Measurements from ENCODE around the gene KDF1.

Gene KDF1

DNA sequence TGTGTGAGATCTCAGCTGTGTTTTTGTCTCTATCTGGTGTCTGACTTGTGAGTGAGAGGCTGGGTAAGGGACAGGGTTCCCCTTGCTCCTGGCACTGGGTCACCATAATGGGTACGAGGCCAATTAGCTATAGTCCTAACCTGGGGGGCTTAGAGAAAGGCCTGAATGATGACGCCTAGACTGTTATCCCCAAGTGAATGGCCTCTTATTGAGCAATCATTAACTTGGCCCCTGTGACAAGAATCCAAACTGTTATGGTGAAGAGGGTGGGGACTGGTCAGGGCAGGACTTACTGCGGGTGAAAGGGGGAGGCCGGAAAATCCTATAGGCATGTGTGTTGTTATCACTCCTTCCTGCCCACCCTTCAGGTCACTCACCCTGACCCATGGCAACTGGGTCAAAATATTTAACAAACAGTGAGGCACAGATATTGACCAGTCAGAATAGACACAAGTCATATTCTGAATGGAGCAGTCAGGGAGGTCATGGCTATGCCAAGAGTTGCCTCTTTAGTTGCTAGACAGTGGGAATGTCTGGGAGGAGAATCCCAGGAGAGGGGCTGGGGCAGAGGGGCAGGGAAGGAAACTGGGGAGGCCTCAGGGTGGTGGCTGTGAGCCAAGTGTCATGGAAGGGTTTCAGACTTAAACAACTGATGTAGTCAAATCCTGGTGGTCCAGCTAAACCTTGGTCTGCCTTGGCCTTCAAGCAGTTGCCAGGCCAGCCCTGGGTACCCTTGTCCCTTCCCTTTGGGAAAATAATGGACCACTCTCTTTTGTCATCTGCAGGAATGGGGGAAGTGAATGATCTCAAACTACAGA, 49.7 kb downstream of the KDF1 start:
- Histone ChIP-seq H3K27ac (ENCODE audit: low read depth, low read length) (no peak overlapping the region), H3K4me1 (ENCODE audit: insufficient read depth, low read length) (no peaks in the 10 kb centered on the region), H3K36me3 (ENCODE audit: insufficient read depth, low read length) (no peaks in the 10 kb centered on the region), H3K9me3 (ENCODE audit: low read length) (no peaks in the 10 kb centered on the region), H3K9ac (ENCODE audit: low read length) (no peak overlapping the region), H3K27me3 (ENCODE audit: control insufficient read depth in 1 of 2, insufficient read depth in 2 of 2, low read length in 2 of 2) (no peaks in the 10 kb centered on the region), H3K4me3 (ENCODE audit: low read depth in 1 of 2, low read length in 2 of 2) (no peak overlapping the region)

DNA sequence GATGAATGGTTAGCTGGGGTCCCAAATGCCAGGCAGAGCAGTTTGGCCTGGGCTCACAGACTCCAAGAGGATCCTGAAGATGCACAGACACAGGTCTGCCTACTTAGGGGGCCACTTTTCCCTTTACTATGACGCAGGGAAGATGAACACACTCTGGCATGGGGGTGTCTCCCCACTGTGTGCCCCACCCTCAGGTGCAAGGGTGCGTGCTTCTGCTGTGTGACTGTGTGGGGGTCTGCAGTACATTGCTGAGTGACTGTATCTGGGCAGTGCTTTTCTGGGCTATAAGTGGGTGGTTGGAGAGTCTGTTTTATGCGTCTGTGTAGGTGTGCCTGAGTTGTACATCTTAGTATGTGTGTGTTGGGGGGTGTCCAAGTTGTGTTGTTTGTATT, 50.3 kb downstream of the KDF1 start:
- Histone ChIP-seq H3K27ac (ENCODE audit: low read depth, low read length) (no peak overlapping the region), H3K27me3 (ENCODE audit: control insufficient read depth in 1 of 2, insufficient read depth in 2 of 2, low read length in 2 of 2) (no peaks in the 10 kb centered on the region), H3K9me3 (ENCODE audit: low read length) (no peaks in the 10 kb centered on the region), H3K36me3 (ENCODE audit: insufficient read depth, low read length) (no peaks in the 10 kb centered on the region), H3K4me1 (ENCODE audit: insufficient read depth, low read length) (no peaks in the 10 kb centered on the region), H3K4me3 (ENCODE audit: low read depth in 1 of 2, low read length in 2 of 2) (no peak overlapping the region), H3K9ac (ENCODE audit: low read length) (no peak overlapping the region)

GRCh38 chr1:26907071-26907917, 53.0 kb downstream of the KDF1 start:
- Histone ChIP-seq H3K9ac (ENCODE audit: low read length) (no peak overlapping the region), H3K36me3 (ENCODE audit: insufficient read depth, low read length) (no peaks in the 10 kb centered on the region), H3K4me3 (ENCODE audit: low read depth in 1 of 2, low read length in 2 of 2) (no peak overlapping the region), H3K27ac (ENCODE audit: low read depth, low read length) (no peak overlapping the region), H3K9me3 (ENCODE audit: low read length) (no peaks in the 10 kb centered on the region), H3K4me1 (ENCODE audit: insufficient read depth, low read length) (no peaks in the 10 kb centered on the region), H3K27me3 (ENCODE audit: control insufficient read depth in 1 of 2, insufficient read depth in 2 of 2, low read length in 2 of 2) (no peaks in the 10 kb centered on the region)

DNA sequence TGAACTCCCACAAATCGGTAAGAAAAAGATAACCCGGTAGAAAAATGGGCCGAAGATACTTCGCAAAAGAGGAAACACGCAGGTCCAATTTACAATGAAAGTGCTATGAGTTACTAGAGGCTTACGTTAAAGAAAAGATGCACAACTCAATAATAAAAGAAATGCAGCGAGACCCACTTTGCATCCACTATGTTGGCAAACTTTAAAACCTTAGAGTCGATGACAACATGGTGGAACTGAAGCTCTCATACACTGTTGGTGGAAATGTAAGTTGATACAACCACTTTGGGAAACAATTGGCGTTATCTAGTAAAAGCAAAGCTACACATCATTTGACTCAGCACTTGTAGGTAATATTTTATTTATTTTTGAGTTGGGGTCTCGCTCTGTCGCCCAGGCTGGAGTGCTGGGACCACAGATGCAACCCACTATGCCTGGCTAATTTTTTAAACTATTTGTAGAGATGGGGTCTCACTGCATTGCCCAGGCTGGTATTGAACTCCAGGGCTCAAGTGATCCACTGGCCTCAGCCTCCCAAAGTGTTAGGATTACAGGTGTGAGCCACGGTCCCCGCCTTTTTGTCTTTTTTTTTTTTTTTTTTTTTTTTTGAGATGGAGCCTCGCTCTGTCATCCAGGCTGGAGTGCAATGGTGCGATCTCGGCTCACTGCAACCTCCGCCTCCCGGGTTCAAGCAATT, 59.3 kb downstream of the KDF1 start:
- peaks cover 12% of the 10 kb centered on the region for H3K36me3 ChIP-seq (ENCODE audit: insufficient read depth, low read length)
- H3K4me3 ChIP-seq (ENCODE audit: low read depth in 1 of 2, low read length in 2 of 2) = peak overlapping the region; percentile 98 to 99
- H3K9me3 ChIP-seq (ENCODE audit: low read length) = no peaks in the 10 kb centered on the region
- peaks cover 19% of the 10 kb centered on the region for H3K4me1 ChIP-seq (ENCODE audit: insufficient read depth, low read length)
- peak overlapping the region; percentile 87 for H3K9ac ChIP-seq (ENCODE audit: low read length)
- H3K27ac ChIP-seq (ENCODE audit: low read depth, low read length) = peak overlapping the region; percentile 89
- no peaks in the 10 kb centered on the region for H3K27me3 ChIP-seq (ENCODE audit: control insufficient read depth in 1 of 2, insufficient read depth in 2 of 2, low read length in 2 of 2)

GRCh38 chr1:26900001-26900814, 60.1 kb downstream of the KDF1 start, which contains the start of gene GPATCH3:
TSS of gene GPATCH3 (minus strand) at chr1:26900467. CDS start at chr1:26900442, 25 bp downstream.
- Histone ChIP-seq H3K9me3 (ENCODE audit: low read length) (no peaks in the 10 kb centered on the region), H3K4me3 (ENCODE audit: low read depth in 1 of 2, low read length in 2 of 2) (peak within 1 kb of the TSS; percentile 98 to 99), H3K27ac (ENCODE audit: low read depth, low read length) (peak within 1 kb of the TSS; percentile 89), H3K9ac (ENCODE audit: low read length) (peak within 1 kb of the TSS; percentile 87), H3K27me3 (ENCODE audit: control insufficient read depth in 1 of 2, insufficient read depth in 2 of 2, low read length in 2 of 2) (no peaks in the 10 kb centered on the region), H3K36me3 (ENCODE audit: insufficient read depth, low read length) (peaks cover 14% of the 10 kb centered on the region), H3K4me1 (ENCODE audit: insufficient read depth, low read length) (peaks cover 19% of the 10 kb centered on the region)

Data from muscle layer of colon (tissue), 2 donors.